HG02588 (cell line): ENCODE data around the gene PPTC7.
"Not testable (repeated sequence)": the region's sequence is repeated elsewhere in the genome, so short reads cannot be mapped to it uniquely, and the experiment has no call there.

Experiments used
- ATAC-seq: cut with Tn5 transposase; IDR thresholded peaks from one replicate; pipeline ENCODE4 v1.9.1; 2021; ENCODE audit warnings: mild to moderate bottlenecking, moderate library complexity; ENCODE audit not compliant: unreplicated experiment

Gene PPTC7

GRCh38 chr12:110587102-110587501 lies 4.0 kb upstream of the PPTC7 start:
- ATAC-seq, result not testable (repeated sequence)

GRCh38 chr12:110585231-110585799 lies 2.2 kb upstream of the PPTC7 start:
- ATAC-seq, result no peak

DNA sequence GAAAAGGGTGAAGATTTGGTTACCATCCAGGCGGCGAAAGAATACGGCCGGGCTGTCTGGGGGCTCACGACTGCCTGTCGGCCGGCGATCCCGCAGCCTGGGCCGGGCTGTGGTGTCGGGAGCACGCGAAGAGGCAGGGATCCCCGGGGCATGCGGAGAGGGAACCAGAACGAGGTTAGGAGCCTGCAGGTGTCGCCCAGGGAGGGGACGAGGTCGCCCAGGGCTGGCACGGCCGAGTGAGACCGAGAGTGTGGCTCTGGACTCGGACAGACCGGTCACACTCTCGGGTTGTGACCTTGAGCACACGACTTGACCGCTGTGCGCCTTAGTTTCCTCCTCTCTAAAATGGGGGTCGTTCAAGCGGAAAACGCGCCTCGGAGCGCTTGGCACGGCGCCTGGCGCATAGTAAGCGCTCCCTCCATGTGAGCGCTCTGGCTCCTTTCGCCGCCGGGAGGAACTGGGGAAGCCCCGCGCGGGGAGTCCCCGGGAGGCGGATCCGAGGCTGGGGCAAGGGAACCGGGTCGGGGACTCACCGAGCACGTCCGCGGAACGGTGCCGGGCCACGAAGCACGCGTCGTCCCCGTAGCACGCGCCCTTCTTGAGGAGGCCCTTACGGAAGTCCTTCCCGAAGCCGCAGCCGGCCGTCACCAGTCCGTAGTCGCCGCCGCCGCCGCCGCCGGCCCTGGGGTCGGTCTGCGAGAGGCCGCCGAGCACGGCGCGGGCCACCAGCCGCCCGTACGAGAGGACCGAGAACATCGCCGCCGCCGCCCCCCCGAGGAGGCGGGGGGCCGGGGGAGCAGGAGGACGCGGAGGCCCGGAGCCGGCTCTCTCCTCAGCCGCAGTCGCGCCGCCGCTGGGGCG lies 612 bp downstream of the PPTC7 start:
- peak; percentile 46 for ATAC-seq

- no peak for ATAC-seq
Observed at GRCh38 chr12:110581931-110582275, 1.2 kb downstream of the PPTC7 start.

DNA sequence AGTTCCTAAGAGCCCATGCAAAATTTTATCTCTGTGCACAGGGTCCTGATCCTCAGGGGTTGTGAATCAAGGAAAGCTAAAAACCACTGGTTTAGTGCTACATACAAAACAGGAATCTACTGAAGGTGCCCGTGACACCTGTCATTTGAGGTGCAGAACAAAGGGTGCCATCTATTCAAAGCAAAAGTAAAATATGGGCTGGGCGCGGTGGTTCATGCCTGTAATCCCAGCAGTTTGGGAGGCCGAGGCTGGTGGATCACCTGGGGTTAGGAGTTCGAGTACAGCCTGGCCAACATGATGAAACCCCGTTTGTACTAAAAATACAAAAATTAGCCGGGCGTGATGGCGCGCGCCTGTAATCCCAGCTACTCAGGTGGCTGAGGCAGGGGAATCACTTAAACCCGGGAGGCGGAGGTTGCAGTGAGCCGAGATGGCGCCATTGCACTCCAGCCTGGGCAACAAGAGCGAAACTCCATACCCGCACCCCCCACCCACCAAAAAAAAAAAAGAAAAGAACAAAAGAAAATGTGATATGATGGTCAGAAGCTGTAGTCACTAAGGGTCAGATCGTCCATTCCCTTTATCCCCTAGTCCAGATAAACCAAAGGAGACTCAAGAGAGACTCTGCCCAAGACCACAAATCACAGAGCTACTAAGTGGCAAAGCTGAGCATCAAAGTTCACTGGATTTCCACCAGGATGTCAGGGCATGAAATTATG lies 3.4 kb downstream of the PPTC7 start:
- ATAC-seq, result no peak

- no peak for ATAC-seq
Observed at GRCh38 chr12:110578694-110579534, 4.2 kb downstream of the PPTC7 start.

GRCh38 chr12:110577864-110578693 lies 5.0 kb downstream of the PPTC7 start:
- ATAC-seq, result no peak

DNA sequence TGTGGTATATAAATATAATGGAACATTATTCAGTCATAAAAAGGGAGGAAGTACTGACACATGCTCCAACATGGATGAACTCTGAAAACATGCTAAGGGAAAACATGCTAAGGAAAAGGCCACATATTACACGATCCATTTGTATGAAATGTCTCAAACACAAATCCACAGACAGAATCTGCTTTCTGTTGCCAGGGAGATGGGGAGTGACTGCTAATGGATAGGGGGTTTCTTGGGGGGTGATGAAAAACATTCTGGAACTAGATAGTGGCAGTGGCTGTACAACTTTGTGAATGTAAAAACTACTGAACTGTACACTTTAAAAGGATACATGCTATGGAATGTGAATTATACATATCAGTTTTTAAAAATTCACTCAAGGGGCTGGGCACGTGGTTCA lies 6.6 kb downstream of the PPTC7 start:
- no peak for ATAC-seq

DNA sequence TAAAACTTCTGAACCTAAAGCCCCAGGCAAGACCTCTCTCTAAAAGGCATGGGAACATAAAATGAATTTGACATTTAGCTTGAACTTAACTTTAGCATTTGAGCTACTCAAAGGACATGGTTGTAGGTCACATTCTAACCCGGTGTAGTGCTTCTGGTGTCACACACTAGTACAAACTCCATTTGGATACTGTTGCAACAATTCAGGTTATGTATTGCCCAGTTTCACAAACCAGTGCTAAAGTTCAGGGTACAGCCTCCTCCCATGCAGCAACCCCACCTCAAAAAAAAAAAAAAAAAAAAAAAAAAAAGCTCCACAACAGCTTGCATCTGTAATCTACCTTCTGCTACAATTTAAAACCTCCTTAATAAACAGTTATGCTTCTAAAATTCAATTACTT lies 7.8 kb downstream of the PPTC7 start:
- no peak for ATAC-seq

DNA sequence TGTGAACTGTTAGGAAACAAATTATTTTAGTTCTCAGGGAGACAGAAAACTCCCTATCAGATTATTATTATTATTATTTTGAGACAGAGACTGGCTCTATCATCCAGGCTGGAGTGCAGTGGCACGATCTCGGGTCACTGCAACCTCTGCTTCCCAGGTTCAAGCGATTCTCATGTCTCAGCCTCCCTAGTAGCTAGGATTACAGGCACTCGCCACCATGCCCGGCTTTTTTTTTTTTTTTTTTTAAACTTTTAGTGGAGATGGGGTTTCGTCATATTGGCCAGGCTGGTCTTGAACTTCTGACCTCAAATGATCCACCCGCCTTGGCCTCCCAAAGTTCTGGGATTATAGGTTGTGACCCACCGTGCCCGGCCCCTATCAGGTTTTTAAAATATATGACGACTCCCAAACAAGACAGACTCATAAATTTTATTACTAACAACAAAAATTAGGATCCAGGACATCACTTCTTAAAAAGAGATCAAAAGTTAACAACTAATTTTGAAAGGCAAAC lies 8.3 kb downstream of the PPTC7 start:
- not testable (repeated sequence) for ATAC-seq

- no peak for ATAC-seq
Observed at GRCh38 chr12:110574044-110574443, 9.1 kb downstream of the PPTC7 start.

- not testable (repeated sequence) for ATAC-seq
Observed at GRCh38 chr12:110570798-110571197, 12.3 kb downstream of the PPTC7 start.

DNA sequence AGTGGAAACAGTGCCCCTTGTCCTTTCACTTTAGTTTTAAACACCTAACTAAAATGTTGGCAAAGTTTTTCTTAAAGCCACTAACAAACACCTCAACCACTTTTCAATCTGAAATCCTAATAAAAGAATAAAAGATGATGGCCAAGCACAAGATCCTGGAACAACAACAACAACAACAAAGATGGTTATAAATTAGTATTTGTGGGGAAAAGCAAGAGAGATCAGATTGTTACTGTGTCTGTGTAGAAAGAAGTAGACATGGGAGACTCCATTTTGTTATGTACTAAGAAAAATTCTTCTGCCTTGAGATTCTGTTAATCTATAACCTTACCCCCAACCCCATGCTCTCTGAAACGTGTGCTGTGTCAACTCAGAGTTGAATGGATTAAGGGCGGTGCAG lies 13.3 kb downstream of the PPTC7 start:
- ATAC-seq, result not testable (repeated sequence)

- ATAC-seq, result no peak
Observed at GRCh38 chr12:110568752-110569151, 14.4 kb downstream of the PPTC7 start.

- no peak for ATAC-seq
Observed at GRCh38 chr12:110566993-110567392, 16.1 kb downstream of the PPTC7 start.

GRCh38 chr12:110565894-110566871 lies 16.9 kb downstream of the PPTC7 start:
- no peak for ATAC-seq

GRCh38 chr12:110564471-110564991 lies 18.6 kb downstream of the PPTC7 start:
- no peak for ATAC-seq

DNA sequence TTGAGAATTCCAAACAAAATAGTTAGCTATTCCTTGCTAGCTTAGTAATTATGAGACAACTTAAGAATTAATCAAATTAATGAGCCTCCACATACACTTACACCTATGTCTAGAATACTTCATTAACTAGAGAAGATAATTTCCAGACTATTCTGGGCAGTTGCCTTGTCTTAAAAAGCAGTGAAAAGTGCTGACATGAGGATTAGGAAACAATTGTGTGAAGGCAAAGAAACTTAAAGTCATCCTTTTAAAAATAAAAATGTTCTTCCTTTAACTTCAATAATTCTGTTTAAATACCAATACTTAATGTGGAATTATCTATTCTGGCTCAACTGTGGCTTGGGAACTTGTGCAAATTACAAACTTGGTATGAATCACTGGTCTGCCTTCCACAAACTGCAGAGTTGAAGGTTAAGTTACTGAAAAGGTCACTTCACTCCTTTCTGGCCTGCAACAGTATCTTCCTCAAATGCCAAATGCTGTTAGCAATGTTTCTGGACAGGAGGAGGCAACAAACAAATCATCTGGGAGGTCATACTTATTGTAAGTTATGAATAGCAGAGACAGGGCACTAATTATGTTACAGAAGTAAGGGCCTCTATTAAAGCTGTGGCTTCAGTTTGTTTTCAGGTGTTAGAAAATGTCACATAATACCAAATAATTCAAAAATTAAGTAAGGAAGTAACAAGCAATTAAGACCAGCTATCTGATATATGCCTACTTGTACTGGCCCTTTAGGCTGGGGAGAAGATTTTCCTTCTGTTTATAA lies 19.2 kb downstream of the PPTC7 start:
- no peak for ATAC-seq
